Hepatocyte (in vitro differentiated cells): Measurements from ENCODE around the gene ACY1. TPM values are rescaled to one million over a fixed set of nuclear protein-coding genes. Genes with fewer than 3 reads are reported as not detected.
A peak's percentile ranks its signal among the peaks of the same experiment; 100 is the strongest.

Source experiments
- DNase-seq: peaks from one replicate; pipeline ENCODE4 v3.0.0-alpha.2; 2016; ENCODE audit warnings: low spot score
- H2AFZ ChIP-seq: fragments of 200-600 bp; sonication (generic); 2 replicates; pipeline ENCODE4 v1.6.0; 2016; ENCODE audit warnings: antibody characterized with exemption, mild to moderate bottlenecking
- H3K27ac ChIP-seq: fragments of 200-600 bp; sonication (generic); 2 replicates; pipeline ENCODE4 v1.5.1; 2016; ENCODE audit warnings: mild to moderate bottlenecking
- H3K27me3 ChIP-seq: fragments of 200-600 bp; sonication (generic); 2 replicates; pipeline ENCODE4 v1.6.1; 2016
- H3K36me3 ChIP-seq: fragments of 200-600 bp; sonication (generic); replicated peaks from 2 replicates; pipeline ENCODE4 v1.5.1; 2016; ENCODE audit warnings: low read depth; ENCODE audit not compliant: insufficient read depth
- H3K4me1 ChIP-seq: fragments of 200-600 bp; sonication (generic); 2 replicates; pipeline ENCODE4 v1.5.1; 2016; ENCODE audit warnings: mild to moderate bottlenecking, moderate library complexity; ENCODE audit not compliant: insufficient read depth
- H3K4me2 ChIP-seq: fragments of 200-600 bp; sonication (generic); 2 replicates; pipeline ENCODE4 v1.6.0; 2016
- H3K4me3 ChIP-seq: fragments of 200-600 bp; sonication (generic); 2 replicates; pipeline ENCODE4 v1.5.1; 2016; ENCODE audit warnings: mild to moderate bottlenecking
- H3K79me2 ChIP-seq: fragments of 200-600 bp; sonication (generic); 2 replicates; pipeline ENCODE4 v1.6.0; 2017; ENCODE audit warnings: mild to moderate bottlenecking
- H3K9me2 ChIP-seq: fragments of 200-600 bp; sonication (generic); replicated peaks from 2 replicates; pipeline ENCODE4 v1.6.0; 2017; ENCODE audit warnings: mild to moderate bottlenecking; ENCODE audit not compliant: insufficient read depth
- H3K9me3 ChIP-seq: fragments of 200-600 bp; sonication (generic); 2 replicates; pipeline ENCODE4 v1.5.1; 2016; ENCODE audit warnings: low read depth, mild to moderate bottlenecking
- H4K20me1 ChIP-seq: fragments of 200-600 bp; sonication (generic); 2 replicates; pipeline ENCODE4 v1.6.0; 2016; ENCODE audit warnings: mild to moderate bottlenecking; ENCODE audit not compliant: insufficient read depth, poor library complexity, severe bottlenecking
- EZH2 ChIP-seq: fragments of 200-600 bp; sonication (generic); IDR thresholded peaks from 2 replicates; pipeline ENCODE4 v1.6.1; 2016; ENCODE audit warnings: antibody characterized with exemption, mild to moderate bottlenecking, borderline replicate concordance
- EZH2phosphoT487 ChIP-seq: fragments of 200-600 bp; sonication (generic); IDR thresholded peaks from one replicate; pipeline ENCODE4 v1.6.1; 2018; ENCODE audit warnings: antibody characterized with exemption, mild to moderate bottlenecking, low read depth, moderate library complexity; ENCODE audit not compliant: unreplicated experiment, severe bottlenecking
- WGBS: methylation state at CpG from one replicate; pipeline ENCODE4 v1.1.6; 2016; ENCODE audit warnings: low lambda C conversion rate; ENCODE audit errors: missing lambda C conversion rate; 5-methylcytosine and 5-hydroxymethylcytosine counted together
- polyA plus RNA-seq: library from polyadenylated mRNA; unstranded; fragments of >200 nt; fragmentation: Nextera tagmentation; extraction: Ambion mirVana; gene quantifications from 2 replicates; pipeline ENCODE4 v1.2.1, GENCODE V29; 2016
- total RNA-seq: library from RNA; depleted of rRNA; stranded (reverse); fragments of >200 nt; gene quantifications from 2 replicates; pipeline ENCODE4 v1.2.3, GENCODE V29; 2014
- TF ChIP-seq, protein P1 (sequence below): fragments of 200-600 bp; sonication (generic); IDR thresholded peaks from 2 replicates; pipeline ENCODE4 v1.5.1; 2016; ENCODE audit warnings: antibody characterized with exemption, mild to moderate bottlenecking; ENCODE audit not compliant: poor library complexity

The ACY1 gene
- total and polyA plus RNA-seq, 2 experiments from 2014 or later = 164 to 183 TPM

DNA sequence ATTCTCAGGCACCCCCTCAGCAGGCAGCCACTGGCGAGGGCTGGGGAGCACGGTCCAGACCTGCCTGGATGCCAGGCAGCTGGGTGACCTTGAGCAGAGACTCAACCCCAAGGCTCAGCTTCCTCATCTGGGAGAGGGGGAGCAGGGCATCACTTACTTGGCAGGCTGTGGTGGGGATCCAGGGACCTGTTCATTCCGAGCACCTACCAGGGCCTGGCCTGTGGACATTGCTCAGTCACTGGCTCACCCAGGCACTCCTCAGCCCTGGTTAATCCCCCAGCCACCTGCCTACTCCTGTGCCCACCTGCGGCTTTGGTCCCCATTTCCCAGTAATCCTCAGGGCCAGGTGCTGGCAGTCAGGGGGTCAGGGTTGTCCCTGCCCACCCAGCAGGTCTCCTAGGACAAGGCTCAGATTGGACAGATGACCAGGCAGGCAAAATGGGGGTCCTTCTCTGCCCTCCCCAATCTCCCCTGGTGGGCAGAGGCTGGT, 21.6 kb downstream of the ACY1 start:
- TF ChIP-seq, protein P1, sequence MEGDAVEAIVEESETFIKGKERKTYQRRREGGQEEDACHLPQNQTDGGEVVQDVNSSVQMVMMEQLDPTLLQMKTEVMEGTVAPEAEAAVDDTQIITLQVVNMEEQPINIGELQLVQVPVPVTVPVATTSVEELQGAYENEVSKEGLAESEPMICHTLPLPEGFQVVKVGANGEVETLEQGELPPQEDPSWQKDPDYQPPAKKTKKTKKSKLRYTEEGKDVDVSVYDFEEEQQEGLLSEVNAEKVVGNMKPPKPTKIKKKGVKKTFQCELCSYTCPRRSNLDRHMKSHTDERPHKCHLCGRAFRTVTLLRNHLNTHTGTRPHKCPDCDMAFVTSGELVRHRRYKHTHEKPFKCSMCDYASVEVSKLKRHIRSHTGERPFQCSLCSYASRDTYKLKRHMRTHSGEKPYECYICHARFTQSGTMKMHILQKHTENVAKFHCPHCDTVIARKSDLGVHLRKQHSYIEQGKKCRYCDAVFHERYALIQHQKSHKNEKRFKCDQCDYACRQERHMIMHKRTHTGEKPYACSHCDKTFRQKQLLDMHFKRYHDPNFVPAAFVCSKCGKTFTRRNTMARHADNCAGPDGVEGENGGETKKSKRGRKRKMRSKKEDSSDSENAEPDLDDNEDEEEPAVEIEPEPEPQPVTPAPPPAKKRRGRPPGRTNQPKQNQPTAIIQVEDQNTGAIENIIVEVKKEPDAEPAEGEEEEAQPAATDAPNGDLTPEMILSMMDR = no peak
- TF ChIP-seq EZH2phosphoT487 (no peak), EZH2 (no peak)
- H3K36me3 ChIP-seq = no peaks in the 10 kb centered on the region
- no peak for DNase-seq
- no peak overlapping the region for H3K4me3 ChIP-seq
- no peak overlapping the region for H3K4me2 ChIP-seq
- 91% methylated on average over 4 of the region's 4 CpGs for WGBS
- H3K27ac ChIP-seq = no peak overlapping the region
- H3K79me2 ChIP-seq = no peaks in the 10 kb centered on the region
- no peaks in the 10 kb centered on the region for H3K9me3 ChIP-seq
- no peaks in the 10 kb centered on the region for H3K27me3 ChIP-seq
- H3K4me1 ChIP-seq = peaks cover 19% of the 10 kb centered on the region
- no peak overlapping the region for H2AFZ ChIP-seq
- no peaks in the 10 kb centered on the region for H3K9me2 ChIP-seq
- no peaks in the 10 kb centered on the region for H4K20me1 ChIP-seq

DNA sequence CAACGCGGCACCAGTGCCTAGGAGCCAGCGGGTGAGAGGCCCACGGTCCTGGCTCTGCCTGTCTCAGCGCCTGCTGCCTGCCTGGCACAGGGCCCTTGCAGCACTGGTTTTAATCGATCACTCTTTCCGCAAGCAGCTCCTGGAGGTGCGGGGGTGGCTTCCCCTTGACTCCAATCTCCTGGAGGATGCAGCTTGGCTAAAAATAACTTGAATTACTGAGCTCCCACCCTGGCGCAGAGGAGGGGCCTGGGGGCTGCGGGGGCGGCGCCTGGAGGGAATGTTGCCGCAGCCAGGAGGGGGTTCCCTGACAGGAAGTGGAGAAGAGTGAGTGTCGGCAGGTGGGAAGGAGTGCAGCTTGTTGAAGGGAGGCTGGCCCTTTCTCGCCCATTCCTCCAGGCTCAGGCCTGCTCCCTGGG, 22.2 kb downstream of the ACY1 start:
- 29% methylated on average over 12 of the region's 15 CpGs for WGBS
- H2AFZ ChIP-seq = no peak overlapping the region
- H3K27ac ChIP-seq = peak overlapping the region; percentile 20
- no peak overlapping the region for H3K4me3 ChIP-seq
- H3K79me2 ChIP-seq = no peaks in the 10 kb centered on the region
- no peak for TF ChIP-seq EZH2phosphoT487
- TF ChIP-seq, protein P1 = no peak
- no peak for TF ChIP-seq EZH2
- H3K4me2 ChIP-seq = peak overlapping the region; percentile 44
- no peaks in the 10 kb centered on the region for H3K27me3 ChIP-seq
- H3K9me3 ChIP-seq = no peaks in the 10 kb centered on the region
- DNase-seq = peak; percentile 60
- H3K9me2 ChIP-seq = no peaks in the 10 kb centered on the region
- H3K36me3 ChIP-seq = no peaks in the 10 kb centered on the region
- peaks cover 19% of the 10 kb centered on the region for H3K4me1 ChIP-seq
- H4K20me1 ChIP-seq = no peaks in the 10 kb centered on the region

DNA sequence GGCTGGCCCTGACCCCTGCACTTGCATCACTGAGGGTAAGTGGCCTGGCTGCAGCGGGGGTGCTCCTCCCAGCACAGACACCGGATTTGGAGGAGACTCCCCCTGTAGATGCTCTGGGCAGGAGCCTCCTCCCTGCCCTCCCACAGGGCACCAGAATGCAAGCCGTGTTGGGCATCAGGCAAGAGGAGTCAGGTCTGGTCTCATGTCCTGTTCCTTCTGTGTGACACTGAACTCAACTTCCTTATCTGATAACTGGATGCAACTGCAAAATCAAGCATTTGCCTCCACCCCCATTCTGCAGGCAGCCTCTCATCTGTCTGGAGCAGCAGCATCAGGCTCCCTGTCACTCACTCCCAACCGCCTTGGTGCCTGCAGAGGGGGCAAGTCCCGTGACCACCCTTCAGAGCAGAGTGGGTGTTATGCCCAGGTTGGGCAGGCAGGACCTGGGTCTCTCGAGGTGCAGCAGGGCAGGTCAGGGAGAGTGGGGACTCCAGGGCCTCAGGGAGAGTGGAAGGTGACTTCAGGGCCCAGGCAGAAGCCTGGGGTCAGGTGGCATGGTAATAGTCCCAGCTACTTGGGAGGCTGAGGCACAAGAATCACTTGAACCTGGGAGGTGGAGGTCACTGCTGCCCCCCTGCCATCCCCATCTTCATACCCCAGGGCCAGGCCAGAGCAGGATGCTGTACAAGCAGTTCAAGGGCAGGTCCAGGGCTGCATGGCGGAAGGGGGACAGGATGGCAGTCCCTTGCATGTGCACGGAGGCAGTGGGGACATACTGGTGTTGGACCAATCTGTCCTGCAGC, 22.9 kb downstream of the ACY1 start:
- H3K4me2 ChIP-seq = peak overlapping the region; percentile 44
- H3K4me1 ChIP-seq = peaks cover 19% of the 10 kb centered on the region
- H3K36me3 ChIP-seq = no peaks in the 10 kb centered on the region
- H3K9me3 ChIP-seq = no peaks in the 10 kb centered on the region
- no peak overlapping the region for H3K4me3 ChIP-seq
- no peaks in the 10 kb centered on the region for H3K79me2 ChIP-seq
- no peaks in the 10 kb centered on the region for H3K27me3 ChIP-seq
- DNase-seq = no peak
- H2AFZ ChIP-seq = no peak overlapping the region
- TF ChIP-seq, protein P1 = no peak
- no peak for TF ChIP-seq EZH2phosphoT487
- no peak for TF ChIP-seq EZH2
- 62% methylated on average over 8 of the region's 8 CpGs for WGBS
- H3K9me2 ChIP-seq = no peaks in the 10 kb centered on the region
- H3K27ac ChIP-seq = no peak overlapping the region
- H4K20me1 ChIP-seq = no peaks in the 10 kb centered on the region
